Activated effector memory CD4-positive, alpha-beta T cell treated with anti-CD3 and anti-CD28 coated beads, Interleukin-2, amount 50 U/mL, for 16 hours (primary cell): Measurements from ENCODE around the gene ODF2L.
A peak's percentile ranks its signal among the peaks of the same experiment; 100 is the strongest.

Experiments
- DNase-seq: peaks from one replicate; pipeline ENCODE4 v3.0.0-alpha.2; 2020

The ODF2L gene, protein sequence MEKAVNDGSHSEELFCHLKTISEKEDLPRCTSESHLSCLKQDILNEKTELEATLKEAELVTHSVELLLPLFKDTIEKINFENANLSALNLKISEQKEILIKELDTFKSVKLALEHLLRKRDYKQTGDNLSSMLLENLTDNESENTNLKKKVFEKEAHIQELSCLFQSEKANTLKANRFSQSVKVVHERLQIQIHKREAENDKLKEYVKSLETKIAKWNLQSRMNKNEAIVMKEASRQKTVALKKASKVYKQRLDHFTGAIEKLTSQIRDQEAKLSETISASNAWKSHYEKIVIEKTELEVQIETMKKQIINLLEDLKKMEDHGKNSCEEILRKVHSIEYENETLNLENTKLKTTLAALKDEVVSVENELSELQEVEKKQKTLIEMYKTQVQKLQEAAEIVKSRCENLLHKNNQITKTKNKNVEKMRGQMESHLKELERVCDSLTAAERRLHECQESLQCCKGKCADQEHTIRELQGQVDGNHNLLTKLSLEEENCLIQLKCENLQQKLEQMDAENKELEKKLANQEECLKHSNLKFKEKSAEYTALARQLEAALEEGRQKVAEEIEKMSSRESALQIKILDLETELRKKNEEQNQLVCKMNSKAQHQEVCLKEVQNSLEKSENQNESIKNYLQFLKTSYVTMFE

DNA sequence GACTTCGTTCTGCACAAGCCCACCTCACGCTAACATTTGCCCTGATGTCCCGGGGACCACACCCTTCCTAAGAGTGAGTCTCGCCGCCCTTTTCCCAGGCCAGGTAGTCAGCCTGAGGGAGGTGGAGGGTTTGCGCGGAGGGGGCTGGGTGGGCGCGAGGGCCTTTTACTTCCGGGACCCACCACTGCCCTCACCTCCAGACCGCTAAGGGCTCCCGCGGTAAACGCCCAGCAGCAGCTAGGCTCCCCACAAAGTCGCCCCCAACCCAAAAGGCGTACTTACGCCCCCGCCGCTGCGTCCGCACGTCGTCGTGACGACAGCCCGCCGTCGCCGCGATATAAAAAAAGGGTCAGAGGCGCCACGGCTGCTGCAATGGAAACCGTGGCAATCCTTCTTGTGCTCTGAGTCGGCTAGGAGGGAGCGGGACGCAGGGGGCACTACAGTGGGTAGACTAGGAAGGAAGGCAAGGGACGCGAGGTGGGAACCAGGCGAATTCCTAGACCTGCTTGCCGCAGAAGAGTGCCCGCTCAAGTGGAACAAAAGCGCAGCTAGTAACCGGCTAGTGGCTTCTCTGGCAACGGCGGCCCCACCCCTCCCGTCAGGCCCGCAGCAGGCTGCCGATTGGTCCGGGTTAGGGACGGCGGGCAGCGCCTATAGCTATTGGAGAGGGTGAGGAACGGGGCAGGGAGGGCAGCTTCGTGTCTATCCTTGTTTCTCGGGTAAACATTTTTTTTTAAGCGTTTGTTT, at the start of gene ODF2L:
ODF2L (minus strand) TSS at position 573 of the 747 bp plus-strand sequence. CDS start 9,296 bp downstream, outside the sequence.
- peak; percentile 97 for DNase-seq

- no peak for DNase-seq
These were observed 49.8 kb upstream of the ODF2L start for GRCh38 chr1:86445919-86446318.

- DNase-seq = no peak
These were observed 45.9 kb upstream of the ODF2L start for GRCh38 chr1:86441997-86442396.

DNA sequence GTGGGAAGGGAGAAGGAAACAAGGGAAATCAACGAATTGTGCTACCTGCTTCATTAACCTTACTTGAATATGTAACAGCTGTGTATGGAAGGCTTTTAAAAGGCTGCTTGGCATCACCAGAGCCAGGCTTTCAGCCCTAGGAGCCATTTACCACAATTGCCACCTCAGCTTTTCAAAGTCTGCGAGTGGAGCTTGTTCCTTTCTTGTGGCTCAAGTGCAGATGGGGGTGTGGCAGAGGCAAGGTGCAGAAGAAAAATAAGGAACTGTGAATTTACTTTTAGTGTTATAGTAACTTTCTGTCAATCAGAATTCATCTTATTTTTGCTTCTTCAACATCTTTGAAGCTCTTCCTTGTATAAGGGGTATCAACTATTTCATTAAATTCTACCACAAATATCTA, 45.5 kb upstream of the ODF2L start:
- DNase-seq = no peak

GRCh38 chr1:86436041-86436440, 39.9 kb upstream of the ODF2L start:
- no peak for DNase-seq

DNA sequence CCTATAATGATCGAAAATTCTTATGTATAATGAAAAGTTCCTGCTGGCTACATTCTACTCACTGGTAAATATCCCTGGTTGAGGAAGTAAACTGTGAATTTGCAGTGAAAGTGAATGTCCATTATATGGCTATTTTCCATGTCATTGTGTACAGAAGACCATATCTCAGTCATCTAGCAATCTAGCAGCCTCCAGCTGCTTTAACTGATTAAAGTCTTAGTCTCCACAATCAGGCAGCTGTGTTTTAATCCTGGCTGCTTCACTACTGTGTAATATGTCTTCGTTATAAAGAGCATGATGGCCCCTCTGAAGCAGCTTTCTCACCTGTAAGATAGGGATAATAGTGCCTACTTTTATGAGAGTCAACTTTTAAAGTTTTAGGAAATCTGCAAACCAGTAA, 39.2 kb upstream of the ODF2L start:
- DNase-seq = no peak

DNA sequence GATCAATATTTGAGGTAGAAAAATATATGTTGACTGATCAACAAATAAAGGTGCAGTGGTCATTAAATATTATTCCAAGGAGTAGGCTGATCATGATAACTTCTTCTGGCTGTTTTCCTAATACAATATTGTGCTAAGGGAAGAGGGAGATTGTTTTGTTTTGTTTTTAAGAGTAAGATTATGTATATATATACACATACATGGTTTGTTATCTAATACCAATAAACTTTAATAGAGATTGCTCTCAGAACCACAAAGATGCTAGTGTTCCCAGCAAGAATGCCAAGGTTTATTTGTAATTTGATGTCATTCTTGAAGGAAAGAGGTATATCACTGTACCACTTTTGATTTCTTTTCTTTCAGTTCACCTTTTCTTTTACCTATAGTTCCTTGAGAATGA, 37.9 kb upstream of the ODF2L start:
- DNase-seq = no peak

GRCh38 chr1:86430376-86430775, 34.3 kb upstream of the ODF2L start:
- DNase-seq = no peak

GRCh38 chr1:86429835-86430234, 33.7 kb upstream of the ODF2L start:
- no peak for DNase-seq

- no peak for DNase-seq
These were observed 33.1 kb upstream of the ODF2L start for GRCh38 chr1:86429122-86429725.

- DNase-seq = no peak
These were observed 27.8 kb upstream of the ODF2L start, which contains the start of gene CLCA2 for GRCh38 chr1:86423873-86424272. Gene CLCA2, plus strand, starts transcription at chr1:86424171. Its CDS starts 77 bp downstream, at chr1:86424248.

- no peak for DNase-seq
These were observed 27.4 kb upstream of the ODF2L start for GRCh38 chr1:86423473-86423872.

DNA sequence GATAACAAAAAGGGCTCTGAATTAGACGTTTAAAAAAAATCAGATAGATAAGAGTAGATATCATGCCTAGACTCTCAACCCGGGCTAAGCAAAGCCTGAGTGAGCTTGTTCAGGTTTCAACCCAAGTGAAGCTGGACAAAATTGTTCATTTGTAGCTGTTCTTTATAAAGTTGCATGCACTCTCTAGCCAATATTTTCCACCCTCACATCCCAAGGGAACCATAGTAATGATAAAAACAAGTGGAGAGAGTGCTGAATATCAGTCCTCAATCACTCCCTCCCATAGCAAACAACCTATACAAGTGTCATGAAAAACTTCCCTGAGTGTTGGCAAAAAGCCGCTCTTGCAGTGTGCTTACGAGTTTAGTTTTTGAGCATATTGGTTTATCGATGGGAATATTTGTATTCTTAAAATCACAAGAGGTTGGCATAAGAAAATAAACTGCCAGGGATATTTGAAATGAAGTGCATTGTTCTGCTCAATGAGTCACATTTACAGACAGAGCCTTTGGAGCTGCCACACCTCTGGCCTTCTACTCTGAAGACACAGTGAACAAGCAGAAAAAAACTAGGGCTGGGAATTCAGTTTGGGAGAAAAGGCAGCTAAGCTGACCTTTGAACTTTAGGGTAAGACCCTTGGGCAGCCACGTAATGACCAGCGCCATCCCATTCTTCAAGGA, 25.6 kb upstream of the ODF2L start:
- no peak for DNase-seq

DNA sequence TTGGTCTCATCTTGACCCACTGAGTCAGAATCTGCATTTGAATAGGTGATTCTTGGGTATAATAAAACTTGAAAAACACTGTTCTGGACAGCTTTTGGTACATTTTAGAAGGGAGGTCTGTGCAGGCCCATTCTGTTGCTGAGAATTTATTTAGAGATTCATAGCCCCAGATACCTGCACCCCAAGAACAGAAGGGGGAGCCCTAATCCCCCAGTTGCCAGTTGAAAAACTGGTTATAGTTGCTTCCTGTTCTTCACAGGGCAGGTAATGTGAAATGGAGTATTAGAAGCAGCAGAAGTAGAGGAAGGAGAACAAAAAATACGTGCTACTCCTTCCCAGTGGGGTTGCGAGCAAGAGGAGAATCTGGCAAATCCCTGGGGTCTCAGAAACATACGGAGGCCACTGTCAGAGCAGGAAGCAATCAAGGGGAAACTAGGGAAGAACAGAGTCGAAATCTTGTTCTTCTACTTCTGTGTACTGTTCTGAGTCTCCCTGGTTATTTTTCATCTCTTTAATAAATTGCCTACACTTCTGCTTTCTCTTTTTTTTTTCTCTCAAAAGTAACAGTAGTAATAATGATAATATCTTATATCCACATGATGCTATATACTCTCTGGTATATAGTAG, 23.3 kb upstream of the ODF2L start:
- no peak for DNase-seq

- no peak for DNase-seq
These were observed 20.2 kb upstream of the ODF2L start for GRCh38 chr1:86416343-86416742.

GRCh38 chr1:86410879-86411278, 14.8 kb upstream of the ODF2L start:
- no peak for DNase-seq

DNA sequence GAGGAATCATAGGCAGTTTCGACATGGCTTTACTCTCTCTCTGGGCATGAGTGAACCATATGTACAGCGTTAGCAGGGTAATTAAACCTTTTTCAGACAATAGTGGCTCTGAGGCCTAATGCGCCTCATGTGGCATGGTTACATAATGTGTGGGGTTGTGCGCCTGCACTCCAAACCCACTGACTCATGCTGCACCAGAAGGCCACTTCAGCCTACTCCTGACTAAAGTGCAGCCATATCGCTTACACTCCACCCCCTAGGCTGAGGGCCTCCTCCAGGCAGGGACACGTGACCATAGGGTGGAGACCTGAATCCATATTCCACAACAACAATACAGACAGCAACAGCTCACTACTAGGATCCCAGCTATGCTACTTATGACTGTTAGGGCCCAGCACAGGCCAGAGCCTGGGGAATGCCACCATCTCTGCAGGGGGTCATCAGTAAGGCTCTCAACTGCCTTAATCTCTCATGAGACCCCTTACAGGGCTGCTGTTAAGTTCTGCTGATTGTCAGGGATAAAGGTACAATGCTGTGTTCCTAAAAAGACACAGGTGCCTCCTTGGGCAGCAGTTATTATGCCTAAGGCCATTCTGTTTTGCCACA, 13.4 kb upstream of the ODF2L start:
- DNase-seq = no peak

GRCh38 chr1:86396498-86396890, 371 bp upstream of the ODF2L start:
- DNase-seq = no peak

DNA sequence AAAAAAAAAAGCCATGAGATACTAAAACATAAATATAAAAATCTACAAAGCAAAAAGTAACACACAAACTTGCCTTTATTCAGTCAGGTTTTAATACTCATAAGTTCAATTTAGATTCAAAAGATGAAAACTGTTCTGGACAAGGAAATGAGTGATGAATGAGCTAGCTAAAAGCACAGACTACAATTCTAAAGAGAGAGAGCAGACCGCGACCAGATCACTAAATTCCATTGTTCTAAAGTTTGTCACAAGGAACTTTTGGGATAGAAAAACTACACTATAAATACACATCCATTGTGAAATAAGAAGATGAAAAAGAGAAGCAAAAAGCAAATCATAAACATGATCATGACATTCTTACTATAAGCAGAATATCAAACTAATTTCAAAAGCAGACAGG, 1.7 kb downstream of the ODF2L start:
- no peak for DNase-seq

DNA sequence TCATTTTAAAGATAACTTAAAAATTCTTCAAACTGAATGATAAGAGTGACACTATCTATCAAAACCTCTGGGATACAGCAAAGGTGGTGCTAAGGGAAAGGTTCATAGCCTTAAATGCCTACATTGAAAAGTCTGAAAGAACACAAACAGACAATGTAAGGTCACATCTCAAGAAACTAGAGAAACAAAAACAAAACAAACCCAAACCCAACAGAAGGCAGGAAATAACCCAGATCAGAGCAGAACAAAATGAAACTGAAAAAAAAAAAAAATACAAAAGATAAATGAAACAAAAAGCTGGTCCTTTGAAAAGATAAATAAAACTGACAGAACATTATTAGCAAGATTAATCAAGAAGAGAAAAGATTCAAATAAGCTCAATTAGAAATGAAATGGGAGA, 6.8 kb downstream of the ODF2L start:
- no peak for DNase-seq

- no peak for DNase-seq
These were observed 7.3 kb downstream of the ODF2L start for GRCh38 chr1:86388777-86389176.
